ENCODE results near the gene CYP1B1.
"Not testable (repeated sequence)": the region's sequence is repeated elsewhere in the genome, so short reads cannot be mapped to it uniquely, and the experiment has no call there.

CYP1B1 gene

DNA sequence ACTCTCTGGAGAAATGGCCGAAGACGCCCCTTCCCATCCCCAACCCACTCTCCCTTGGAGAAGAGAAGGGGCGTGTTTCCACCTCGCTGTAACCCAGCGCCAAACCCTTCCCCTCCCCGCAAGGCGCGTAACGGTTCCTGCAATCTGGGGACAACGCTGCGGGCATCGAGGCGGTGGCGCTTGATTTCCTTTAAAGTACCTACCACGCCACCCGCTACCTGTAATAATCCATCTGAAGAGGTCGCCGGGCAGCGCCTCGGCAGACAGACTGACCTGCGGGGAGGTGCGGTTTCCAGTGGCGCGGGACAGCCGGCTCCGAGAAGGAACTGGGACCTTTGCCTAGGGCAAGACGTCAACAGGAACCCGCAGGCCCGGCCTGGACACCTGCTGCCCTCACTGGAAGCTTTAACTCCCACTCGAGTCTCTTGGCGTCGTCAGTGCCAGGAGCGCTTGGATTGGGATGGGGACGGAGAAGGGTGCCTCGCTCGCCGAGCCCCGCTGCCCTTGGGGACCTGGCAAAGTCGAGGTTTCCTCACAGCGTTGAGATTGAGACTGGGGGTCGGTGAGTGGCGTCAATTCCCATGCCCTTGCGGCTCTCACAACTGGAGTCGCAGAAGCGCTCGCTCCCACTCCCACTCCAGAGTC is at the start of gene CYP1B1:
TSS of gene CYP1B1 (minus strand) at position 645 of the 645 bp plus-strand sequence. CDS start 763 bp downstream, outside the sequence.
- DNase-seq = peak; percentile 35

DNA sequence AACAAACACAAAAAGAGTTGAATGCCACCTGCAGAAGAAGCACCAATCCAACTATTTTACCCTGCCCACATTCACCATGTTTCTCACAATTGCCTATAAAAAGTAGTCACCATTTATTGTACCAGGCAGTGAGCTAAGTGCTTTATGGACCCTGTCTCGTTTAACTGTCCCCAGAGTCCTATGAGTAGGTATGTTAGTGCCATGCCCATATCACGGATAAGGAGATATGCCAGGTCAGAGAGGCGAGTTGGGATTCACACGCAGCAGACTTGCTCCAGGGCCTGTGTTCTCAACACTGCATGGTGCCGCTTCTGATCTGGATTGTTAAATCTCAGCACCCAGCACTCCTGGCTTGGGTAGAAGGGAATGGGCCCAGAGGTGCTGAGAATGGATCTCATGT is 49.1 kb upstream of the CYP1B1 start:
- DNase-seq = no peak

DNA sequence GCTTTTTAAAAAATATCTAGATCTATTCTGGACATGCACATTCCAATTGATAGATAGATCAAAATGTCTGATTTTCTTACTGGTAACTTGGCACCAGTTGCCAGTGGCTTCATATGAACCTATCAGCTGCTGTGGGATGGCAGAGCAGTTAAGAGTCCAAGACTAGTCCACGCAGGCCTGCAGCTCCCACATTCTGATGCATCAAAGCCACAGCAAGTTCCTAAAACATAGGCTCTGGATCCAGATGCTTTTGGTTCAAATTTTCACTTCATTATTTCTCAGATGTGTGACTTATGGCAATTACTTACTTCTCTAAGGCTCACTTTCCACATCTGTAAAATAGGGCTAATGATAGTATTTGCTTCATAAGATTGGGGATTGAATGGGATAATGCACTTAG is 48.0 kb upstream of the CYP1B1 start:
- DNase-seq = no peak

DNA sequence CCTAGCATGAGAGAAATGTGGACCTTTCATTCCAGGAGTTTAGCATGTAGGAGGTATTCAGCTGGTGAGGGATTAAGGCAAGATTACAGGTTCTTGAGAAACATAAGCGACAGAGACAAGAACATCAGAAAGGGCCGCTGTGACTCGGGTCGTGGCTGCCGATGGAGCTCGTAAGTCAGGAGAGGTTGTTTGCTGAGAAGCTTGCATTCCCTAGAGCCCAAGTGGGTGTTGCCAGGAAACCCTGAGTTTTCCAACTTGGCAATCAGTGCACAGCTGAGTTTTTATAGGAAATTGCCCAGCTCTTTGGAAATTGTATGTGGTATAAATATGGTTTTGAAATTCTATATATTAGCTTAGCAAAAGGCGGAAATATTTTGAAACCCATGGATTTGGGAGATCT is 46.4 kb upstream of the CYP1B1 start:
- no peak for DNase-seq

DNA sequence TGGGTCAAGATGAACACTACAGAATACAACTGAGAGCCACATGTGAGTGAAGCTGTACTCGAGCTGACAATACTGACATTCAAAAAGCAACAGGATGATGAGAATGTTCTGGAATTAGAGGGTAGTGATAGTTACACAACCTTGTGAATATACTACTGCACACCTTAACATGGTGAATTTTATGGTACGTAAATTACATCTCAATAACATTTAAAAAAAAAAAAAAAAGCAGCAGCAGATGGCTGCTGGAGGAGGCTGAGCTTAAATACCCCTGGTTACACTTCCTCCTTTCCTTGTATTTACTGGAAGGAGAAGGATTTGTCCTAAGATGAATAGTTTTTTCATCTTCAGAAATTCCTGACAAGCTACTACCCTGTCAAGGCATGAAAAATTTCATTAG is 45.5 kb upstream of the CYP1B1 start:
- DNase-seq = no peak

DNA sequence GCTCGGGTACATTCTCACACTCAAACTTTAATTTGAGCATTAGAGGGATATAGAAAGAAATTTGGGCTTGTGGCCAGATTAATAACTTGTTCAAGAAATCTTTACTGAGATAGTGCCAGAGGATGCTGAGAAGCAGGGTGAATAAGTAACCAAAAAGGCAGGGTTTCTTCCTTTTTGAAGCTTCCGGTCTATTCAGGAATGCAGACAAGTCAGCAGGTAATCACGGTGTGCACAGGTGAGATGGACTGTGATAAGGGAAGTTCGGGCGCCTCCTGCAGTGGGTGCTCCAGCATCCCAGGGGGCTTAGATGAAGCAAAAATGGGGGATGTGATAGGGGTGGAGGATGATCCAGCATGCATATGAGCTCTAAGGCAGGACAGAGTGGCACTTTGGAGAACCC is 44.9 kb upstream of the CYP1B1 start:
- DNase-seq = no peak

DNA sequence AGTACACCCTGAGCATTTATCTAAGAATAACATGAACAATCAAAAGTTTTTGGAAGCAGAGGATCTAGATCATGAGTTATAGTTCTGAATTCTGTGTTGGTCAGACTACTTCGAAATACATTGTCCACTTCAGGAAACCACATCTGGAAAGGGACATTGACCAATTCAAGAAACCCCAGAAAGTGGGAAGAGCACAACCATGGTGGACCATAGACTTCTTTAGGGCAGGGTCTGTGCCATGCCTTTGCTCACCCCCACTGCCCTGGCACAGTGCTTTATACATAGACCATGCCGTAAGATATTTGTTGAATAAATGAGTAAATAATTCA is 44.3 kb upstream of the CYP1B1 start:
- no peak for DNase-seq

DNA sequence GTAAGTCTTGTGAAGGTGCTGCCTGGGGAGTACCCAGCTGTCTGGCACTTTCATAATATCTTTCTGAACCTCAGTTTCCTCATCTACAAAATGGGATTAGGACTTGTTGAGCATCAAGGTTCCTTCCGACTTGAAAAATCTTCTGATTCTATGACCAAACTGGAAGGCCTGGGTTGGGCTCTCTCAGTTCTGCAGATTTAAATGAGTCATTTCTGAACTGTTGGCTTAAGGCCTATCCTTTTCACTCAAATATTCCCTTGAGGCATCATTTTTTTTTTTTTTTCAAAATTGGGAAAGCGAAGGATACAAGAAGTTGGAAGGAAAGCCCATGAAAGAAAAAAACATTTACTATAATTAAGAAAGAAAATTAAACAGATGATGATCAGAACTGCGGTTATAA is 40.8 kb upstream of the CYP1B1 start:
- DNase-seq = no peak

DNA sequence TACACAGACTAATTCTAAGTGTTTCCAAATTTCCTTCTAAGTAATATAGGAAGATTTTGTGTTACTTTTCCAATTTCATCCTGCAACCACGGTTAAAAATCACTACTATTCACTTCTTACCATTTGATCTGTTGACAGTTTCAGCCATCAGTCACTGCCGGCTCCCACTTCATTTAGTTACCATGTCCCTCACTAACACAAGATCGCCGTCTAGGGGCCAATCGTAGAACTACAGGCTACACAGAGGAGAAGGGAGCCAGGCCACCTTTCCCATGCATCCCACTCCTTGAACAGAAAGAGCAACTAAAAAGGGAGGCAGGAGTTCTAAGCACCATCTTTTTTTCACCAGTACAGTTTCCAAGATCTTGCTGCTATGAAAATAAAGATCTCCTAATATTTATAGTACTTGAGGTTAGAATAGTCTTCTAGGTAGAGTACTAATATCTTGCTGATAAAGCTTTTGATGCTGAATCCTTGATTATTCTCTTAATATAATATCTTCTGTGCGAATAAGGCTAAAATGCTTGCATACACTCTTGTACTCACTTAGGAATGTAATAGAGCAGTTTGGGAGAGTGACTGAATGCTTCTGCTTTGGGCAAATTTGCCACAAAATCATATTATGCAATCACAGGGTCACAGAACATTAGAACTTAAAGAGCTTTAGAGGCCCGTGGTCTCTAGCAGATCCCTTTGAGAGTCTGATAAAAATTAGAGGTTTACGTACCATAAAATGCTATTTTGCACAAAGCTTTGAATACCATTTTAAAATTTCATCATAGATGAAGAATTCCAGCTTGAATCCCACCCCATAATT is 39.5 kb upstream of the CYP1B1 start:
- DNase-seq = peak; percentile 68

DNA sequence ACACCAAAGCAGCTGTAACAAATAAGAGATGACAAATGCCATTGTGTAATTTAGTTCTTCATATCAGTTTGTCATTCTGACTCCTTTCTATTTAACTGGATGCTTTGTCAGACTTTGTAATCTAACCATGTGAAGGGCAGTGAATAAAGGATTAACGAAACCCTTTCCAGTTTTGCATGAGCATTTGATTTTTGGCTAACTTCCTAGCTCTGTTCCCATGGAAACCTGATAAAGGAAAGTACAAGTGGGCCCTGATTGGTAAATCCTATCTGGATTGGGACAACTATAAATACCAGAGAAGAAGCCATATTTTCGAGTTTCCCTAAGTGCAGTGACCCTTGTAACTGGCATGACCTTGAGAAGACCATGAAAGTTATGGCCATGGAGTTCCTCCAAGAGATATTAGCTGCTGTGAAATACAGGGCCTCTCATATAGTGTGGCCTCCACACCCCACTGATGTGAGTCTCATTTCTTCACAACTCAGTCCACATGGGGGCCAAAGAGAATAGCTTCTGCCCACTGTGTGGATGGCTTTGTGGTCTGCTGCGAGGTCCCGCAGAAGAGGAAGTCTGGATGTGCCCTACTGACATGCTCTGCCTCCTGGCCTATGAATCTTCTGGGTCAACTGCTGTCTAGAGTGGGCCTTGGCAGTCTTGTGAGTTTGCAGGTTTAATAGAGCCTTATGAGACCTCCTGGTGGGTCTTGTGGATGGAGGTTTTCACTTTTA is 38.2 kb upstream of the CYP1B1 start:
- no peak for DNase-seq

DNA sequence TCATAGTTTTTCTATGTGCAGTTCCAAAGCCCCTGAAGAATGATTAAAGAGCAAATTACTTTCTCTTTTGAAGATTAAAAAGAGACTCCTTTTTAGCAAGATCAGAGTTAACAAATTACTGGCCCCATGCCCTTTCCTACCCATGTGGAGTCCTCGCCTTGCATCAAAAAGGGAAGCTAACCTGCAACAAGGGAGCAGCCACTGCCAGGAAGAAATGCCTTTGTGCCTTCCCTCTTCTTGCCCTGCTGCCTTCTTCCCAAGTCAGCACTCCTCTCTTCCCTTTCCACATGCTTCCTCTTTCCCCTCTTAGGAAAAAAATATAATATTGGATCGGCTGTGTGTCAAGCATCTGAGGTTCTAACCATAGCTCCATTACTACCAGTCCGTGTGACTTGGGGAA is 37.1 kb upstream of the CYP1B1 start:
- no peak for DNase-seq

DNA sequence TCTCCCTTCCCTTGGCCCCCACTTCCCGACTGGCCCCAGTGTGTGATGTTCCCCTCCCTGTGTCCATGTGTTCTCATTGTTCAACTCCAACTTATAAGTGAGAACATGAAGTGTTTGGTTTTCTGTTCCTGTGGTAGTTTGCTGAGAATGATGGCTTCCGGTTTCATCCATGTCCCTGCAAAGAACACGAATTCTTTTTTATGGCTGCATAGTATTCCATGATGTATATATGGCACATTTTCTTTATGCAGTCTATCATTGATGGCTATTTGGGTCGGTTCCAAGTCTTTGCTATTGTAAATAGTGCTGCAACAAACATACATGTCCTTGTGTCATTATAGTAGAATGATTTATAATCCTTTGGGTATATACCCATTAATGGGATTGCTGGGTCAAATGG is 35.4 kb upstream of the CYP1B1 start:
- DNase-seq = not testable (repeated sequence)

DNA sequence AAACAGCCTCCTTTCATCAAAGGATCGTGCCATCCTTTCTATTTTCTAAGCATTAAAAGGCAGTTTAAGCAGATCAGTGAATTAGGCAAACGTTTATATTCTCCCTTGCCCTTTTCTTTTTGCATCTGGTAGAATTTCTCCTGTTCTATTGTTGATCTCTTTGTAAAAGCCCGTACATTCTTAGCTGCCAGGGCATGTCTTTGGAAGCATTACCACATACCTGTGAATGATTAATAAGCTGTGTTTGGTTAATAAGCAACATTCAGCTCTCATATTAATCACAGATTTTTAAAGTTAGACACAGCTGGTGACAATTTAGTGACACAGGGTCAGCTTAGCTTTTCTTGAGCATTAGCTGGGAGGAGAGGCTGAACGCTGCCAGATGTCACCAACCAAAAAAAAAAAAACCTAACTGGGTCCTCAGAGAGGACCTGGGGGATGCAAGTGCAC is 33.8 kb upstream of the CYP1B1 start:
- DNase-seq = no peak

DNA sequence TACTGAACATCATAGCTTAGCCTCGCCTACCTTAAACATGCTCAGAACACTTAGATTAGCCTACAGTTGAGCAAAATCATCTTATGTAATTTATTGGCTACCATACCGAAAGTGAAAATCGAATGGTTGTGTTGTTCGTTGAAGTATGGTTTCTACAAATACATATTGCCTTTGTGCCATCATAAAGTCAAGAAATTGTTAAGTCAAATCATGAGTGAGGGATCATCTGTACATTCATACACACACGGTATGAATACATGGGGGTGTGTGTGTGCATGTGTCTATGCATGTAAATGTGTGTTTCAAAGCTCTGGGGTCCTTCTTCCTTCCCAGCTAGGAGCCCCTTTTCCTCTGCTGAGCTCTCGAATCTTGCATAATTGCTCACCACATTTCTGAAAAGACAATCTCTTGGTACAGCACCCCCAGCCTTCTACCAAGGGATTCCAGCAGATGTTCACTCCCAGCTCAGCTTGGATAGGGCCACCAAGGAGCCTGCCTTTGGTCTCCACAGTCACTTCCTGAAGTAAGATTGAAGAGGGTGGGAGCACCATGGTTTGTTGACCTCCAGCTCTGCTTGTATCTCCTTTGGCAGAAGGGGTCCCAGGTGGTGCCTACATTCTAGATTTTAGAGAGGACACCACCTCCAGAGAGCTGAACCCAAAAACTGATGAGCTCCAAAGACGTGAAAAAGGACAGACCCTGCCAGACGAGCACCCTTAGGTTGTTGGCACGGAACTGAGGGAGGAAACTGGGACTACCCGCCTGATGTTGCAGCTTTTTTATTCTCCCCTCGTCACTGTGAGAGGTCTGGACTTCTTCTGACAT is 33.2 kb upstream of the CYP1B1 start:
- DNase-seq = no peak

DNA sequence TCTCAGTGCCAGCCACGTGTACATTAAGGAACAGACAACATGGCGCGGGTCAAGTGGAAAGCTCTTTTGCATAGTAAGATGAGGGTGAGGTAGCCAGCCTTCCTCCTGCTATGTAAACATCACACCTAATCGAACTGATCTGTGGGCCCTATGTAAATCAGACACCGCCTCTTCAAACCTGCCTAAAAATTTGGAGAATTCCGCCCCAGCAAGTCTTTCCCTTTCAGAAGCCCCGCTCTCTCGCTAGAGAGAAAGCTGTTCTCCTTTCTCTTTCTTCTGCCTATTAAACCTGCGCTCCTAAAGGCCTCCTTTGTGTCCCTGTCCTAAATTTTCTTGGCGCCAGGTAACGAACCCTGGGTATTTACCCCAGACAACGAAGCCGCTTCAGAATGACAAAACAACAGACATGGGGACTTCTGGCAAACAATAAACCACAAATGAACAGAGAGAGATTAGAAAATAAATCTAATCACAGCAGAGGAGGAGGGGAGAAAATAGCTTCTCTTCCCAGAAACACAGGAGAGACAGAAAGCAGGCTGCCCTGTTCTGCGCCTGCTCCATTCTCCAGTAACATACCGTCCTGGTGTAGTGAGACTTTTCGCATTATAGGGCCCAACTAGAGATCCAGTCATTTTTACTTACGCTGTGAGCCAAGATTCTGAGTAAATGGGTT is 31.9 kb upstream of the CYP1B1 start:
- no peak for DNase-seq

DNA sequence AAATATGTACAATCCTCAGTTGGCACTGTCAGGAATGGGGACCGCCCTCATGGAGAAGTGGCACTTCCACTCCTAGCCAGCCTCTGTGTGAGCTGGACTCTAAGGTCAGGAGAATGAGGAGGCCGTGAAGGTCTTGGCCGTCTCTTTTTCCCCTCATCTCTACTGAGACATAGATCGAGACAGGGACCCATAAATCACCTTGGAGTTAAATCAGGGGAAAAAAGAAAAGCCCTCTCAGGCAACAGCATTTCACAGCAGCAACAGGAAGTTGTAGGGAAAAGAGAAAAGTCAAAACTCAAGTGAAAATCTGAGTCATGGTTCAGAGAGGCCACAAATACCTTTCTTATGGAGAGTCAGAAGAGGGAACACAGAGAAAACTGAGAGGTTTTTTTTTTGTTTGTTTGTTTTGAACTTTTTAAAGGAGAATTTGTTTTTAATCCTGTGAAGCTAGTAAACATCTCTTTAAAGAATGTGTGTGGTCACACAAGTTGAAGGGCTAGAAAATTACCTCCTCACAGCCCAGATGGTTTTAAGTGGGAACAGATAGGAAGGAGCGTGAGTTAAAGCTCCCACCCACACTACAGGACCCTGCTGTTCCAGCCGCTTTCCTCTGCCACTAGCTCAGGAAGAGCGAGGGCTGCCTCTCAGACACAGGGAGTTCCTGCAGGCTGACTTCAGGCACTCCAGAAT is 30.6 kb upstream of the CYP1B1 start:
- no peak for DNase-seq

DNA sequence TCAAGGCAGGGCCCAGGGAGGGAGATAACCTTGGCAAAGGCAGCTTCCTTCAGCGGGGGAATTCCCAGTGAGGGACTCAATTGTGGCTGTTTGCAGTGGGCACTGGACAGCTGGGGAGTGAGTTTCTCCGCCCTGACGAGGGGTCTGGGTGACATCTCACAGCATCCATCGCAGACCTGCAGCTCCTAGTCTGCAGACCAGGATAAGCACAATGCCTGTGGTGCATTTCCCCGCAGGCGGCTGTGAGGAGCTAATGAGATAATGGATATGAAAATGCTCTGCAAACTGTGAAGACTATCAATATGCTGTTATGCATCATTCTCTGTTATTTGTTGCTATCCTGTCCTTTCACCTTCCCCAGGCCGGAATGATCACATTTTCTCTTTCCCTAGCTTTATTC is 30.0 kb upstream of the CYP1B1 start:
- DNase-seq = no peak

DNA sequence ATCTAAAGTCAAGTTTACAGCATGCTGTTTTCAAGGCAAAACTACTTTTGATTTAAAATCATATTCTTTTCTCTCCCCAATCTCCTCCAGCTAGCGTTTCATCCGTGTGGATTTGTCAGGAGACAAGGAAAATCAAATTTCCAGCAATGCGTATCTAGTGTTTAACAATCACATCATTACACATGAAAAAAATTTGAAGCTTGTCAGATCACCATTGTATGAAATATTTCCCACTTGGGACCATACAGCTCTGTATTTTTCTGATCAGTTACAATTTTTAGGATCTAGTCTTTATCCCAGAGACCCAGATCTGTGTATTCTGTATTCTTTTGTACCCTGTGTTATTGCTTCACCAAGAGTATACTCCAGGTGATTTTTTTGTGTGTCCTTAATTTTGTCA is 28.6 kb upstream of the CYP1B1 start:
- no peak for DNase-seq

DNA sequence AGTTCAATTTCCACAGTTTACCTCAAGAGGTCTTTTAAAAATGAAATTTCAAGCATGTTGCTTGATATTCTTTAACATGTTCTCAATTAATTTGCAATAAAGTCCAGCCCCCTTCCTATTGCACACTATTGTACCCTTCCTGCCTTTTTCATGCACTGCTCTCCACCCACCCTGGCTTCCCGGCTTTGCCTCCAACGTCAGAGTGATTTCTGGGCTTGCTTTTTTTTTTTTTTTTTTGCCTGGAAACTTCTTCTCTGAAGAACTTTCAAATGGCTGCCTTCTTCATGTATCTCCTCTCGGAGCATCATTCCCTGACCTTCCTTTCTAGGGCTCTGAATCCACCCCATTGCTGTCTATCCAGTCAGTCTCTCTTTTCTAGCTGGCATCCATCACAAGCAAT is 24.4 kb upstream of the CYP1B1 start:
- no peak for DNase-seq

DNA sequence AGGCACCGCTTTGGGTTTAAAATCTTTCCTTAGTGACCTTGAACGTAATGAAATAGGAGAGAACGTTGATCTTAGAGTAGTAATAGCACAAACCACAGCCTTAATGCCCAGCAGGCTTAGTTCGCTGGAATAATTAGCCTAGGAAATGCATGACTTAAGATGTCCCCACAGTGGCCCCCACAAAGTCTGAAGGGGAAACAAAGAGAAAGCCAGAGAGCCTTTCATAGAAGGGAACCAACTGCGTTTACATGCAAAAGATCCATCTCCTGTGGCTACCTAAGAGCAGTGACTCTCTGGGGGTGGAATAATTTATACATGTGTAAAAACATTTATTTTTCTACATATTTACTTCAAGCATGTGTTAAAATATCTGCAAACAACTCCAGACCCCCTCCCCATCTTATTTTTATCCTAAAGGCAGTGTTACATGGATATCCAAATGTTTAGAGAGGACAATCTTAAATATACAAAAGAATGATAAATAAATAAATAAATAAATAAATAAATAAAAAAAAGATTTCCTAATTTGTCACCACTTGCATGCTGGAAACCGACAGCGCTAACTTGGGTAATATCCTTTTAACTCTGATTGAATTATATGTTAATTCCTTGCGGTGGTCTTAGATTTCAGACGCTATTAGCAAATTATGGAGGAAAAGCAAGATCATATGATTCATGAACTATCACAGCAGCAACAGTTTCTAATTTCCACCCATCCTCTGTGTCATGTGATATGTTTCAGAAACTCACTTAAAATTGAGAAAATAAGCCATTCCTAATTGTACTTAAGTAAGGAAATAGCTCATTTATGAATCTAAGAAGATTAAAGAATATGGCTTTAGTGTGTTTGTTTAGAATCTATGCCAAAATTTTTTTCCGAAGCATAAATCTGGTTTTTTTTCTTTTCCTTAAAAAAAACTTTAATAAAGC is 23.4 kb upstream of the CYP1B1 start:
- no peak for DNase-seq

Measured in NCI-H345 (cell line).